ENCODE results near the gene JPH3.

JPH3 gene

GRCh38 chr16:87602001-87602775 lies at the start of gene JPH3:
JPH3 (plus strand) TSS chr16:87602508; CDS start chr16:87603147, 639 bp downstream.
- H3K4me1 ChIP-seq (ENCODE audit: insufficient read depth, low read length) = no peaks in the 10 kb centered on the region
- no peaks in the 10 kb centered on the region for H3K36me3 ChIP-seq (ENCODE audit: insufficient read depth, low read length)
- H3K9me3 ChIP-seq (ENCODE audit: control insufficient read depth, insufficient read depth, low read length) = no peaks in the 10 kb centered on the region
- H3K9ac ChIP-seq (ENCODE audit: low read depth, low read length) = peak within 1 kb of the TSS; percentile 83

GRCh38 chr16:87552772-87553573 lies 49.3 kb upstream of the JPH3 start:
- H3K9me3 ChIP-seq (ENCODE audit: control insufficient read depth, insufficient read depth, low read length) = no peaks in the 10 kb centered on the region
- H3K9ac ChIP-seq (ENCODE audit: low read depth, low read length) = no peak overlapping the region
- H3K36me3 ChIP-seq (ENCODE audit: insufficient read depth, low read length) = no peaks in the 10 kb centered on the region

GRCh38 chr16:87554754-87555427 lies 47.4 kb upstream of the JPH3 start:
- H3K9me3 ChIP-seq (ENCODE audit: control insufficient read depth, insufficient read depth, low read length) = no peaks in the 10 kb centered on the region
- no peaks in the 10 kb centered on the region for H3K36me3 ChIP-seq (ENCODE audit: insufficient read depth, low read length)
- H3K4me1 ChIP-seq (ENCODE audit: insufficient read depth, low read length) = no peaks in the 10 kb centered on the region; the same call in 1 of the 2 replicates
- H3K9ac ChIP-seq (ENCODE audit: low read depth, low read length) = no peak overlapping the region

More at GRCh38 chr16:87552772-87553573, 49.3 kb upstream of the JPH3 start:
- H3K4me1 ChIP-seq (ENCODE audit: insufficient read depth, low read length) = no peaks in the 10 kb centered on the region; the same call in 1 of the 2 replicates

GRCh38 chr16:87555647-87556046 lies 46.7 kb upstream of the JPH3 start:
- no peak overlapping the region for H3K9ac ChIP-seq (ENCODE audit: low read depth, low read length)
- no peaks in the 10 kb centered on the region for H3K36me3 ChIP-seq (ENCODE audit: insufficient read depth, low read length)
- no peaks in the 10 kb centered on the region; the same call in 1 of the 2 replicates for H3K4me1 ChIP-seq (ENCODE audit: insufficient read depth, low read length)
- H3K9me3 ChIP-seq (ENCODE audit: control insufficient read depth, insufficient read depth, low read length) = no peaks in the 10 kb centered on the region

GRCh38 chr16:87556941-87557459 lies 45.3 kb upstream of the JPH3 start:
- H3K36me3 ChIP-seq (ENCODE audit: insufficient read depth, low read length) = no peaks in the 10 kb centered on the region
- H3K4me1 ChIP-seq (ENCODE audit: insufficient read depth, low read length) = no peaks in the 10 kb centered on the region
- no peaks in the 10 kb centered on the region for H3K9me3 ChIP-seq (ENCODE audit: control insufficient read depth, insufficient read depth, low read length)
- H3K9ac ChIP-seq (ENCODE audit: low read depth, low read length) = no peak overlapping the region

- H3K4me1 ChIP-seq (ENCODE audit: insufficient read depth, low read length) = no peaks in the 10 kb centered on the region
- no peak overlapping the region for H3K9ac ChIP-seq (ENCODE audit: low read depth, low read length)
- H3K36me3 ChIP-seq (ENCODE audit: insufficient read depth, low read length) = no peaks in the 10 kb centered on the region
- H3K9me3 ChIP-seq (ENCODE audit: control insufficient read depth, insufficient read depth, low read length) = no peaks in the 10 kb centered on the region
Observed at GRCh38 chr16:87558682-87559081, 43.6 kb upstream of the JPH3 start.

- Histone ChIP-seq H3K9me3 (ENCODE audit: control insufficient read depth, insufficient read depth, low read length) (no peaks in the 10 kb centered on the region), H3K4me1 (ENCODE audit: insufficient read depth, low read length) (no peaks in the 10 kb centered on the region), H3K36me3 (ENCODE audit: insufficient read depth, low read length) (no peaks in the 10 kb centered on the region), H3K9ac (ENCODE audit: low read depth, low read length) (no peak overlapping the region)
Observed at GRCh38 chr16:87559945-87560344, 42.4 kb upstream of the JPH3 start.

GRCh38 chr16:87560428-87561199 lies 41.7 kb upstream of the JPH3 start:
- no peaks in the 10 kb centered on the region for H3K36me3 ChIP-seq (ENCODE audit: insufficient read depth, low read length)
- H3K4me1 ChIP-seq (ENCODE audit: insufficient read depth, low read length) = no peaks in the 10 kb centered on the region
- no peak overlapping the region for H3K9ac ChIP-seq (ENCODE audit: low read depth, low read length)
- H3K9me3 ChIP-seq (ENCODE audit: control insufficient read depth, insufficient read depth, low read length) = no peaks in the 10 kb centered on the region

GRCh38 chr16:87561200-87562105 lies 40.9 kb upstream of the JPH3 start:
- Histone ChIP-seq H3K4me1 (ENCODE audit: insufficient read depth, low read length) (no peaks in the 10 kb centered on the region), H3K36me3 (ENCODE audit: insufficient read depth, low read length) (no peaks in the 10 kb centered on the region), H3K9ac (ENCODE audit: low read depth, low read length) (no peak overlapping the region), H3K9me3 (ENCODE audit: control insufficient read depth, insufficient read depth, low read length) (no peaks in the 10 kb centered on the region)

- no peak overlapping the region for H3K9ac ChIP-seq (ENCODE audit: low read depth, low read length)
- no peaks in the 10 kb centered on the region for H3K9me3 ChIP-seq (ENCODE audit: control insufficient read depth, insufficient read depth, low read length)
- H3K4me1 ChIP-seq (ENCODE audit: insufficient read depth, low read length) = no peaks in the 10 kb centered on the region
- H3K36me3 ChIP-seq (ENCODE audit: insufficient read depth, low read length) = no peaks in the 10 kb centered on the region
Observed at GRCh38 chr16:87562201-87562600, 40.1 kb upstream of the JPH3 start.

- Histone ChIP-seq H3K4me1 (ENCODE audit: insufficient read depth, low read length) (no peaks in the 10 kb centered on the region), H3K36me3 (ENCODE audit: insufficient read depth, low read length) (no peaks in the 10 kb centered on the region), H3K9ac (ENCODE audit: low read depth, low read length) (no peak overlapping the region), H3K9me3 (ENCODE audit: control insufficient read depth, insufficient read depth, low read length) (no peaks in the 10 kb centered on the region)
Observed at GRCh38 chr16:87563022-87563421, 39.3 kb upstream of the JPH3 start.

GRCh38 chr16:87563714-87564523 lies 38.4 kb upstream of the JPH3 start:
- H3K9me3 ChIP-seq (ENCODE audit: control insufficient read depth, insufficient read depth, low read length) = no peaks in the 10 kb centered on the region

GRCh38 chr16:87564524-87564778 lies 37.9 kb upstream of the JPH3 start:
- H3K9me3 ChIP-seq (ENCODE audit: control insufficient read depth, insufficient read depth, low read length) = no peaks in the 10 kb centered on the region
- H3K36me3 ChIP-seq (ENCODE audit: insufficient read depth, low read length) = no peaks in the 10 kb centered on the region
- H3K9ac ChIP-seq (ENCODE audit: low read depth, low read length) = no peak overlapping the region
- H3K4me1 ChIP-seq (ENCODE audit: insufficient read depth, low read length) = no peaks in the 10 kb centered on the region

More at GRCh38 chr16:87563714-87564523, 38.4 kb upstream of the JPH3 start:
- Histone ChIP-seq H3K36me3 (ENCODE audit: insufficient read depth, low read length) (no peaks in the 10 kb centered on the region), H3K9ac (ENCODE audit: low read depth, low read length) (no peak overlapping the region), H3K4me1 (ENCODE audit: insufficient read depth, low read length) (no peaks in the 10 kb centered on the region)

All from ES-I3 (cell line).